Activated T-cell treated with anti-CD3 and anti-CD28 coated beads, Interleukin-2, amount 50 U/mL, for 4 hours (primary cell): ENCODE measurements around the gene ZNF277. TPM values are rescaled to one million over a fixed set of nuclear protein-coding genes. Genes with fewer than 3 reads are reported as not detected.

Experiments used
- ATAC-seq, 2 donors: fragments of 200-7000 bp; cut with Tn5 transposase; one replicate each; pipeline ENCODE4 v1.10.0; 2021
- DNase-seq: peaks from one replicate; pipeline ENCODE4 v3.0.0-alpha.2; 2020
- H3K27me3 Mint-ChIP-seq: one replicate; pipeline ENCODE4 v1.8.0; 2021; ENCODE audit warnings: low read depth, mixed read lengths
- H3K36me3 Mint-ChIP-seq: one replicate; pipeline ENCODE4 v1.8.0; 2022; ENCODE audit warnings: mixed read lengths; ENCODE audit not compliant: insufficient read depth
- H3K4me1 Mint-ChIP-seq: one replicate; pipeline ENCODE4 v1.8.0; 2021; ENCODE audit warnings: low read depth, mixed read lengths
- H3K4me3 Mint-ChIP-seq: one replicate; pipeline ENCODE4 v1.8.0; 2021; ENCODE audit warnings: mild to moderate bottlenecking, moderate library complexity, mixed read lengths
- H3K9me3 Mint-ChIP-seq: one replicate; pipeline ENCODE4 v1.8.0; 2021; ENCODE audit warnings: mixed read lengths
- total RNA-seq, 3 donors: library from RNA; stranded (reverse); gene quantifications; one replicate each; pipeline ENCODE4 v1.2.1, GENCODE V29; 2021

Gene ZNF277
- total RNA-seq: 10 to 100 TPM; 11.3 to 13.9 (median 13.0) TPM

DNA sequence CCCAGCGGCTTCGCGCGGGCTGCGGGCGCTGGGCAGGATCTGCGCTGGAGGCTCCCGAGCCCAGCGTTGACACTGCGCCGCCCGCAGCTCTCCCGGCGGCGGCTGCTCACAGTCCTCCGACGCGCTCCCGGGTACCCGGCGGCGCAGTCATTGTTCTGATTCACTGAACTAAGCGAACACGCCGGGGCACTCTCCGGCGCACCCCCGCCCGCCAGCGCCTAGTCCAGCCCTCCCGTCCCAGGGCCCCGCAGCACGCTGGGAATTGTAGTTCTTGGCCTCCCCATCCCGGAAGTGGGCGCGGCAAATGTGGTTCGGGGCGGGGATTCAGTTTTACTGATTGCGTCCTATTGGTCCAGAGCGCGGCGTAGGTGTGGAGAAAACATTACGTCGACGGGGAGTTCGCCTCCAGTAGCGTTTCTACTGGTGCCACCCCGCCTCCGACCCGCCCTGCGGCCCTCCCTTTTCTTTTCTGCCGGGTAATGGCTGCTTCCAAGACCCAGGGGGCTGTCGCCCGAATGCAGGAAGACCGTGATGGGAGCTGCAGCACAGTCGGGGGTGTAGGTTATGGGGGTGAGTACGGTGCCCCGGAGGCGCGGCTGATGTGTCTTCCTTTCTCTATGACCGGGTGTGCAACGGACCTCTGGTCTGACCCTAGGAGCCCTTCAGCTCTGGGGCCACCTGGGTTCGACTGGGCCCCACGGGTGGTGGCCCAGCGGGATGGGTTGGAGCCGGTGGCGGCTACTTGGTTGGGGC is at the start of gene ZNF277, which contains the start of gene DOCK4:
Gene ZNF277, plus strand, starts transcription at position 458 of the 753 bp plus-strand sequence. Its CDS starts 22 bp downstream, at position 480.
Gene DOCK4, minus strand, starts transcription at position 162 of the 753 bp plus-strand sequence. CDS start 261 bp downstream, outside the sequence.
- no peaks in the 10 kb centered on the region for H3K36me3 Mint-ChIP-seq
- H3K27me3 Mint-ChIP-seq: peaks cover 23% of the 10 kb centered on the region
- peak; percentile 93 for ATAC-seq
- peak; percentile 100 for DNase-seq
- peak within 1 kb of the TSS; percentile 95 for H3K4me3 Mint-ChIP-seq
- H3K9me3 Mint-ChIP-seq: no peaks in the 10 kb centered on the region
- H3K4me1 Mint-ChIP-seq: peaks cover 37% of the 10 kb centered on the region

GRCh38 chr7:112157072-112157471 is 49.4 kb upstream of the ZNF277 start:
- Mint-ChIP-seq H3K4me3 (no peak overlapping the region), H3K27me3 (peaks cover 9% of the 10 kb centered on the region), H3K36me3 (no peaks in the 10 kb centered on the region), H3K4me1 (no peaks in the 10 kb centered on the region), H3K9me3 (no peaks in the 10 kb centered on the region)
- ATAC-seq: no peak
- DNase-seq: no peak

DNA sequence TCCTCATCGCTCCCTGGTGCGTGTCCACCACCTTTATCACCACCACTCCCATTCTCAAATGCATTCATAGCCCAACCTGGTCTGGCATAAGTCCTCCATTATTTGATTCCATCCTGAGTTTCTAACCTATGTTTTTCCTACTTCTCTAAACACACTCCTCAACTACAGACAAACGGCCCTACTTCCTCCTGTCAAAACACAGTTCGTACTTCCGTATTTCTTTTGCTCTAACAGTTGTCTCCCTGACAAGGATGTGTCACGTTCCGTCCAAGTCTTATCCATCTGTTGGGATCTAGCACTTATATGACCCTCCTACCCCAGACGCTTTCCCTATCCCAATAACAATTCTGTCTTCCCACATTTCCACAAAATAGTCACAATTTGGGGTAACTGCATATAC is 47.1 kb upstream of the ZNF277 start:
- no peaks in the 10 kb centered on the region for H3K4me1 Mint-ChIP-seq
- peaks cover 9% of the 10 kb centered on the region for H3K27me3 Mint-ChIP-seq

DNA sequence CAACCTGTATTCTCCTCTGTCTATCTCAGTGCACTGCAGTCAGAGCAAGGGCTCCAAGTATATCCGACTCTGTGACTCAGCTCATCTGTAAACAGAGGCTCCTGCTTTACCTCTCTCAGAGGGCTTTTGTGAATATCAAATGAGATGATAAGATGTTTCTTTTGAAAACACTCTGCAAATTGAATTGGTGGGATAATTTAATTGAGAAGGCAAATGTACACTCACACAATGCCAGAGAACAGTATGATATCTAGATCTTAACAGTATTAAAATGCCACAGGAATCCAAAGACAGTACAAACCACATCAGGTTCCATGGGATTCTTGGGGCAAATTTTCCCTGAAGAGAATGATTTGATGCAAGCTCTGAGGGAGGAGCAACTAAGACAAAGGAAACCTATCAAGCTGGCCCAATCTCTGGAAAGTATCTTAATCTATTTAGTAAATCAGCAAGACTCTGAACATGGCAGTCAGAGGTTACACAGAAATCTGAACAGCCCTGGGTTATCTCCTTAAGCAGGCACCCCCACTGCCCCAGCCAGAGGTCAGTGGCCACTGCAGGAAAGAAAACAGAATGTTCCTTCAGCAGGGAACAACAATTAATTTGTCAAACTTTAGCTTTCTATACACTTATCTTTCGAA is 46.2 kb upstream of the ZNF277 start:
- peaks cover 6% of the 10 kb centered on the region for H3K27me3 Mint-ChIP-seq
- DNase-seq (no peak), ATAC-seq (no peak)
- H3K36me3 Mint-ChIP-seq: no peaks in the 10 kb centered on the region
- no peak overlapping the region for H3K4me3 Mint-ChIP-seq
- H3K9me3 Mint-ChIP-seq: no peaks in the 10 kb centered on the region
- H3K4me1 Mint-ChIP-seq: no peaks in the 10 kb centered on the region

More for the DNA sequence above, 47.1 kb upstream of the ZNF277 start:
- Mint-ChIP-seq H3K4me3 (no peak overlapping the region), H3K9me3 (no peaks in the 10 kb centered on the region), H3K36me3 (no peaks in the 10 kb centered on the region)
- DNase-seq: no peak
- ATAC-seq: no peak

GRCh38 chr7:112160771-112161150 is 45.7 kb upstream of the ZNF277 start:
- Mint-ChIP-seq H3K36me3 (no peaks in the 10 kb centered on the region), H3K4me3 (no peak overlapping the region), H3K4me1 (no peaks in the 10 kb centered on the region), H3K27me3 (peaks cover 6% of the 10 kb centered on the region), H3K9me3 (no peaks in the 10 kb centered on the region)
- ATAC-seq (no peak), DNase-seq (no peak)

DNA sequence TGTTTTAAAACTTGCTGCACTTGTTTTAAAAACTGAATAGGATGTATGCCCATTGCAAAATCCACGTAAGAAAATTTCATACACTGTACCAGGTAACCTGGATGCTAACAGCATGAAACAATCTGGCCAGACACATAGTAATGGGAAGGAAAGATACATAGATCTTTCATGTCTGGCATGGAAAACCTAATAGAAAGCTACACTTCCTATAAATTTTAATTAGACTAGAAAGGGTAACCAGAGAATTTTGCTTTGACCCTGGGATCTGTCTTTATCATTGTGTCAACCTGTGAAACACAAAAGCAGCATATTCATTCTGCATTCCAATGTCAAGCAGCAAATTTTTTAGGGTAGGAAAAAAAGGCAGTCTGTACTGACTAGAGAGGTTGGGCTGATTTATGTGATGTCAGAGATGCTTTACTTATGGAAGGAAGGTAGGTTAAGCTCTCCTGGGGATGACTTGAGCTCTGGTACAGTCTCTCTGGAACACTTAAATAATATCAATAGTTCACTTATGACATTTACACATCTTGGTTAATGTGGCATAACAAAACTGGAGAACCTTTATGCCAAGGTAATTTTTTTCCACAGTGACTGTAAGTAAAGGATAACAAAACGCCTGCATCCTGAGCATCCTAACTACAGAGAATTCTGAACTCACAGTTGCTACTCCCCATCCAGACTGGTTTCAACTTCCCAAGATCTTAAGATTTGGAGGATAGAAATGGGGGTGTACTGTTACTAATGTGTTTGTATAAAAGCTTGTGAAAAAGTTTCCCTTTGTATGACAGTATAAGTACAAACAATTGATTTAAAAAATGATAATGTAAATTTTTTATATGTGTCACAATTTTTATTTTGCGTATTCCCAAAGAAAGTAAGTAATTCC is 45.0 kb upstream of the ZNF277 start:
- ATAC-seq (no peak), DNase-seq (no peak)
- Mint-ChIP-seq H3K36me3 (no peaks in the 10 kb centered on the region), H3K4me1 (no peaks in the 10 kb centered on the region), H3K4me3 (no peak overlapping the region), H3K9me3 (no peaks in the 10 kb centered on the region), H3K27me3 (peaks cover 6% of the 10 kb centered on the region)

DNA sequence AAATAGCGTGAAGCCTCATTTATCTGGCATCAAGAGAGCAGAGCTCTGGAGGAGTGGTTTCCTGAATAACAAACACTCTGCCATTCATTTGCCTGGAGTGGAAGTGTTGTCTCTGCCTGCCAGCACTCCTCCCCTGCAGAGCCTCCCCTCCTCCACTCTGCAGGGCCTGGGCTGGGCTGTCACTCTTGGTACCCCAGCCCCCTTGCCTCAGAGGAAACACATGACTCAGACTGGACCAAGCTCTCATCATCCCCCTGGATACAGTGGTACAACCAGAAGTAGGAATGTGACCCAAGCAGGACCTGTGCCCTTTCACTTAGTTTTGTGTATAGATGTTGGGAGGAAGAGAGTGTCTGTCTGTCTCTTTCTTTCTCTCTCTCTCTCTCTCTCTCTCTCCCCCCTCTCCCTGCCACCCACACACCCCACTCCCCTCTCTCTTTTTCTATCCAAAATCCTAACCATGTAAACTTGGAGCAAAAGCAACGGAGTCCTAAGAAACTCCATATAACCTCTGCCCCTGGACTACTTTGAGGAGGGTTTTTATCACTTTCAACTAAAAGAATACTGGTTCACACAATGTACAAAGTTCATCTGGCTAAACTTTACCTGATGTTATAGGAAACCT is 44.2 kb upstream of the ZNF277 start:
- Mint-ChIP-seq H3K36me3 (no peaks in the 10 kb centered on the region), H3K4me1 (no peaks in the 10 kb centered on the region), H3K9me3 (no peaks in the 10 kb centered on the region), H3K27me3 (peaks cover 6% of the 10 kb centered on the region), H3K4me3 (no peak overlapping the region)
- DNase-seq: no peak
- ATAC-seq: no peak

DNA sequence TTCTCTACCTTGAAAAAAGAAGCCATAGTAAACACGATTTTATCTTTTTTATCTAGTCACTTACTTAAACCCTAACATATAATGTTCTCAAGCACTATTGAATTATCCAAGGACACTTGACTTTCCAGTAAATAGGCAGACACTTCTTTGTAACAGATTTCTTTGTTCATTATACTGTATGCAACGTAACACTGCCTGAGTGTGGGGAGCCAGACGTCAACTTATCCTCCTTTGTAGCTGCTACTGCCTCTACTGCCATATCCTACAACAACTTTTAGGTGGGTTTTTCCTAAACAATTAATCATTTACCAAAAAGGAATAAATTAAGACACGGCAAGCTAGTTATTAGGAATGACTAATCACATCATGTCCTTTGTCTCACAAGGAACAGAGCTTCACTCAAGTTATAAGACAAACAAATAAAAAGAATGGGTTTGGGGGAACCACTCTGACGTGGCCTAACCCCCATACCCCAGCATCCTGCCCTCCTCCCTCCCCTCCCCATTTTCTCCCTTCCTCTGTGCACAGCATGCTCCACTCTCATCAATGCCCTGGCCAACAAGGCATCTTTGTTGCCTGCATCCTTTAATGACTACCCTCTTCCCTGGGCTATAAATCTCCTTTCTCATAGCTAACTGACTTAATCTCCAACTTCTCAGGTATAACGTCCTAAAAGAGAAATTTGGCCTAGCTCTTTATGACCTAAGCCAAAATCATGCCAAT is 43.5 kb upstream of the ZNF277 start:
- no peak for DNase-seq
- no peaks in the 10 kb centered on the region for H3K36me3 Mint-ChIP-seq
- no peaks in the 10 kb centered on the region for H3K9me3 Mint-ChIP-seq
- no peak for ATAC-seq
- peaks cover 6% of the 10 kb centered on the region for H3K27me3 Mint-ChIP-seq
- no peaks in the 10 kb centered on the region for H3K4me1 Mint-ChIP-seq
- H3K4me3 Mint-ChIP-seq: no peak overlapping the region

- Mint-ChIP-seq H3K27me3 (peaks cover 6% of the 10 kb centered on the region), H3K4me3 (no peak overlapping the region), H3K9me3 (no peaks in the 10 kb centered on the region), H3K4me1 (no peaks in the 10 kb centered on the region), H3K36me3 (no peaks in the 10 kb centered on the region)
- DNase-seq: no peak
- ATAC-seq: no peak
Observed at GRCh38 chr7:112167147-112167546, 39.3 kb upstream of the ZNF277 start.

DNA sequence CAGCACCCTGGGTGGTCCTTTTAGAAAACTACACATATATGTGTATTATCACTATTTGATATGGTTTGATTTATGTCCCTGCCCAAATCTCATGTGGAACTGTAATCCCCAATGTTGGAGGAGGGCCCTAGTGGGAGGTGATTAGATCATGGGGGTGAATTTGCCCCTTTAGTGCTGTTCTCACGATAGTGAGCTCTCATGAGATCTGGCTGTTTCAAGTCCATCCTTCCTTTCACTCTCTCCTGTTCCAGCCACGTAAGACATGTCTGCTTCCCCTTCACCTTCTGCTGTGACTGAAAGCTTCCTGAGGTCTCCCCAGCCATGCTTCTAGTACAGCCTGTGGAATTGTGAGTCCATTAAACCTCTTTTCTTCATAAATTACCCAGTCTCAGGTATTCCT is 37.6 kb upstream of the ZNF277 start:
- peaks cover 14% of the 10 kb centered on the region for H3K27me3 Mint-ChIP-seq
- ATAC-seq (no peak), DNase-seq (no peak)
- H3K4me3 Mint-ChIP-seq: no peak overlapping the region
- no peaks in the 10 kb centered on the region for H3K9me3 Mint-ChIP-seq
- no peaks in the 10 kb centered on the region for H3K4me1 Mint-ChIP-seq
- no peaks in the 10 kb centered on the region for H3K36me3 Mint-ChIP-seq

DNA sequence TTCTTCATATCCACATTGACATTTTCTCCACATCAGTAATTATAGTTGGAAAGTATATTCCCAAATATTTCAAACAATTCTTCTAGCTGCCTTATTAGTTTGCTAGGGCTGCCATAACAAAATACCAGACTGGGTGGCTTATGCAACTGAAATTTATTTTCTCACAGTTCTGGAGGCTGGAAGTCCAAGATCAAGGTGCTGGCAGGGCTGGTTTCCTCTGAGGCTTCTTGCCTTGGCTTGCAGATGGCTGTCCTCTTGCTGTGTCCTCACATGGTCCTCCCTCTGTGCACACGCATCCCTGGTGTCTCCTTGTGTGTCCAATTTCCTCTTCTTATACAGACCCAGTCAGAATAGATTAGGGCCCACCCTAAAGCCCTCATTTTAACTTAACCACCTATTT is 34.8 kb upstream of the ZNF277 start:
- no peak for ATAC-seq
- H3K36me3 Mint-ChIP-seq: no peaks in the 10 kb centered on the region
- DNase-seq: no peak
- H3K4me1 Mint-ChIP-seq: no peaks in the 10 kb centered on the region
- H3K9me3 Mint-ChIP-seq: no peaks in the 10 kb centered on the region
- H3K27me3 Mint-ChIP-seq: peaks cover 25% of the 10 kb centered on the region
- no peak overlapping the region for H3K4me3 Mint-ChIP-seq

GRCh38 chr7:112172870-112173567 is 33.5 kb upstream of the ZNF277 start:
- Mint-ChIP-seq H3K4me1 (no peaks in the 10 kb centered on the region), H3K27me3 (peaks cover 32% of the 10 kb centered on the region), H3K36me3 (no peaks in the 10 kb centered on the region), H3K9me3 (no peaks in the 10 kb centered on the region), H3K4me3 (no peak overlapping the region)
- DNase-seq (no peak), ATAC-seq (no peak)

- Mint-ChIP-seq H3K4me3 (no peak overlapping the region), H3K9me3 (no peaks in the 10 kb centered on the region), H3K4me1 (no peaks in the 10 kb centered on the region), H3K27me3 (peaks cover 33% of the 10 kb centered on the region), H3K36me3 (no peaks in the 10 kb centered on the region)
- ATAC-seq (no peak), DNase-seq (no peak)
Observed at GRCh38 chr7:112173568-112173905, 33.0 kb upstream of the ZNF277 start.
